GM10266 (cell line): ENCODE data around the gene HDGFL2.

Source experiments
- DNase-seq: peaks from one replicate; pipeline ENCODE4 v3.0.0; 2012; ENCODE audit errors: extremely low spot score
- TF ChIP-seq, protein P1 (sequence below): IDR thresholded peaks from 2 replicates; pipeline ENCODE4 v1.5.1; 2012; ENCODE audit warnings: mild to moderate bottlenecking, low read depth; ENCODE audit not compliant: control insufficient read depth, insufficient read depth; ENCODE audit errors: missing control alignments

HDGFL2 gene

DNA sequence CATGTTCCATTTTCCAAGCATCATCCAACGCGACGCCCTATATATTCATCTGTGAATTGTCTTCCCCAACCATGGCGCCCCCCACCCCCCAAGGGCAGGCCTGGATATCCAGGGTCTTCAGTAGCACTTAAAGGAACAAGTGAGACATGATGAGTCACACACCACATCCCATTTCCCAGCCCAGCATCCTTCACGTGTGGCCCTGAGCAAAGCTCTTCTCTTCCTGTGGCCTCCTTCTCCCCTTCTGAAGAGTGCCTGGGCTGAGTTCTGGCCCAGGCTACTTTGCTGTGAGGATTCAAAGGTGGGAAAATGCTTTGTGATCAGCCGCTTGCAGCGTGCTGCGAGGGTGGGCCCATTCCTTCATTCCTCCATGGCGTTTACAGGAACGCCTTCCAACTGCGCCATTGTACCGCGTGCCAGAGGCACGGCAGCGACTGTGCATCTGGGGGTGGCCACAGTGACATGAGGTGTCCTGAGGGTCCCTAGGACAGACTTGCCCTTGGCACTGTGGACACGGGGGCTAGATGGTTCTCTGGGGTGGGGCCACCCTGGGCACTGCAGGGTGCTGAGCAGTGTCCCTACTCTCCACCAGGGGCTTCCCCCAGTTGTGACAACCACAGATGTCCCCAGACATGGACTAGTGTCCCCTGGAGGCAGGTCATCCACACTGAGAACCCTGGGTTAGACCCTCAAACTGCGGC is 34.5 kb downstream of the HDGFL2 start:
- no peak for DNase-seq
- TF ChIP-seq, protein P1, sequence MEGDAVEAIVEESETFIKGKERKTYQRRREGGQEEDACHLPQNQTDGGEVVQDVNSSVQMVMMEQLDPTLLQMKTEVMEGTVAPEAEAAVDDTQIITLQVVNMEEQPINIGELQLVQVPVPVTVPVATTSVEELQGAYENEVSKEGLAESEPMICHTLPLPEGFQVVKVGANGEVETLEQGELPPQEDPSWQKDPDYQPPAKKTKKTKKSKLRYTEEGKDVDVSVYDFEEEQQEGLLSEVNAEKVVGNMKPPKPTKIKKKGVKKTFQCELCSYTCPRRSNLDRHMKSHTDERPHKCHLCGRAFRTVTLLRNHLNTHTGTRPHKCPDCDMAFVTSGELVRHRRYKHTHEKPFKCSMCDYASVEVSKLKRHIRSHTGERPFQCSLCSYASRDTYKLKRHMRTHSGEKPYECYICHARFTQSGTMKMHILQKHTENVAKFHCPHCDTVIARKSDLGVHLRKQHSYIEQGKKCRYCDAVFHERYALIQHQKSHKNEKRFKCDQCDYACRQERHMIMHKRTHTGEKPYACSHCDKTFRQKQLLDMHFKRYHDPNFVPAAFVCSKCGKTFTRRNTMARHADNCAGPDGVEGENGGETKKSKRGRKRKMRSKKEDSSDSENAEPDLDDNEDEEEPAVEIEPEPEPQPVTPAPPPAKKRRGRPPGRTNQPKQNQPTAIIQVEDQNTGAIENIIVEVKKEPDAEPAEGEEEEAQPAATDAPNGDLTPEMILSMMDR, result no peak

DNA sequence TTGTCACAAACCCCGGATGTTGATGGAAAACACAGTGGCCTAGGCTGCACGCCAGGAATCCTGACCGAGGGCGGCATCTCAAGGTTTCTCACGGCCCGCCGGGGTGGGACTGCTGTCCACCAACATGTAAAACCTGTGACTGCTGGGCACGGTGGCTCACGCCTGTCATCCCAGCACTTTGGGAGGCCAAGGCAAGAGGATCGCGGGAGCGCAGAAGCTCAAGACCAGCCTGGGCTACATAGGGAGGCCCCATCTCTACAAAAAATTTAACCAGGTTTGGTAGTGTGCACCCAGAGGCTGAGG is 35.0 kb downstream of the HDGFL2 start:
- TF ChIP-seq, protein P1, result no peak
- no peak for DNase-seq

DNA sequence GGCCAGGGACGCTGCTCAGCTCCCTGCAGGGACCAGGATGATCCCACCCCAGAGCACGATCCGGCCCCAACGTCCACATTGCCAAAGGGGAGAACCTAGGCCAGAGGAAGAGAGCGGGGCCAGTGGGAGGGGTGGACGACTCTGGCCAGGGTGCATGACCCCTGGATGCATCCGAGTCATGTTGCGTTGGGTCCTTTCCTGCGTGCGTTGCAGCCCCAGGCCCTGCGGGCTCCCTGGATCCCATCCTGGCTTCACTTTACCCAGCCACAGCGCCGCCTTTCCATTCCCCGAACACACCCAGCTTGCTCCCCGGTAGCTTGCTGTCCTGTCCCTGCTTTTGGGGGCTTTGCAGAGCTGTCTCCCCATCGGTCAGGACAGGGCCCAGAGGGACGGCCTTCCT is 35.7 kb downstream of the HDGFL2 start:
- TF ChIP-seq, protein P1, result no peak
- DNase-seq, result no peak

DNA sequence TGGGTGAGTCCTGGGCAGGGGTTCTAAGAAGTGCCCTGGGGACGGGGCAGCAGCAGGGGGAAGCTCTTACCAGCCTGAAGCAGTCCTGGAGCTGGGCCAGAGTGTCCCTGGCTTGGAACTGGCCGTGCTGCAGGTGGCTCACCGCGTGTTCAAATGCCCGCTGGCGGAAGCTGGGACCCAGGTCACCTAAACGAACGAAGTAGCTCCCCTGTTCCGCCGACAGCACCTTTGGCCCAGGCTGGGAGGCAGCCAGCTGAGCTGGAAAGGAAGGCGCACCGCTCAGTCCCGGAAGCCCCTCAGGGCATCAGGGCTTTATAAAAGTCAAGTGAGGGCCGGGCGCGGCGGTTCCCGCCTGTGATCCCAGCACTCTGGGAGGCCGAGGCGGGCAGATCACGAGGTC is 36.6 kb downstream of the HDGFL2 start:
- DNase-seq, result no peak

DNA sequence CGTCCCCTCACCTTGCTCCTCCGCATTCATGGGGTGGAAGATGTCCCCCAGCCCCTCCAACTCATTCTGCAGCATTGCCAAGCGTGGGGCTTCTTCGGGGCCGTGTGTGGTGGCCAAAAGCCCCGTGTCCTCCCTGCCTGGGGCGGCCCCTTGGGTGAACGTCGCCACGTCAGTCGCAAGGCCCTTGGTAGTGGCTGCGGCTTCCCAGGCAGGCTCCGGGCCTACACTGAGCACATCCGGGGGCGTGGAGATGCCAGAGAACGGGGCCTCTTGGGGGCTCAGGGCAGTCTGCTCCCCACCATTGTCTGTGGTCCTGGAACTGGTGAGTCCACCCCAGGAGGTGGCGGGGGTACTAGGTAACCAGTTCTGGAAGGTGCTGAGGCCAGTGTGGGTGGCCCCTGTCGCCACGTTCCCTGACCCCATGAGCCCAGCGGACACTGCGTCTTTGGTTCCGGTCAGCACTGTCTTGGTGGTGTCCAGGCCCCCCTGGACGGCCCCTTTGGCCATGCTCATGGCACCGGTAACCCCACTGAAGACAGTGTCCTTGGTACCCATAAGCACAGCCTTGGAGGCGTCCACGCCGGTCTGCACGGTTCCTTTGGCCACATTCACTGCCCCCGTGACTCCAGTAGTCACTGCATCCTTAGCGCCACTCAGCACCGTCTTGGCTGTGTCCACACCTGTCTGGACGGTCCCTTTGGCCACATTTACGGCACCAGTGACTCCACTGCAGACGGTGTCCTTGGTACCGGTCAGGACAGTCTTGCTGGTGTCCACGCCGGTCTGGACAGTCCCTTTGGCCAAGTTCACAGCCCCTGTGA is 38.5 kb downstream of the HDGFL2 start:
- TF ChIP-seq, protein P1, result no peak
- no peak for DNase-seq

More for the DNA sequence above, 36.6 kb downstream of the HDGFL2 start:
- TF ChIP-seq, protein P1, result no peak

DNA sequence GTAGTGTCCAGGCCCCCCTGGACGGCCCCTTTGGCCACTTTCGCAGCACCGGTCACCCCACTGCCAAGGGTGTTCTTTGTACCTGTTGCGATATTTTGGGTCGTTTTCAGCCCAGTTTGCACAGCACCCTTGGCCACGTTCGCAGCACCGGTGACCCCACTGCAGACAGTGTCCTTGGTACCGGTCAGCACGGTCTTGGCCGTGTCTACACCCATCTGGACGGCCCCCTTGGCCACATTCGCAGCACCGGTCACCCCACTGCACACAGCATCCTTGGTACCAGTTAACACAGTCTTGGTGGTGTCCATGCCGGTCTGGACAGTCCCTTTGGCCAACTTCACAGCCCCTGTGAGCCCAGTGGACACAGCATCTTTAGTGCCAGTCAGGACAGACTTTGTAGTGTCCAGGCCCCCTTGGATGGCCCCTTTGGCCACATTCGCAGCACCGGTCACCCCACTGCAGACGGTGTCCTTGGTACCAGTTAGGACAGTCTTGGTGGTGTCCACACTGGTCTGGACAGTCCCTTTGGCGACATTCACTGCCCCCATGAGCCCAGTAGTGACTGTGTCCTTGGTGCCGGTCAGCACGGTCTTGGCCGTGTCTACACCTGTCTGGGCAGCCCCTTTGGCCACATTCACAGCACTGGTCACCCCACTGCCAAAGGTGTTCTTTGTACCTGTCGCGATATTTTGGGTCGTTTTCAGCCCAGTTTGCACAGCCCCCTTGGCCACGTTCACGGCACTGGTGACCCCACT is 39.4 kb downstream of the HDGFL2 start:
- no peak for DNase-seq
- TF ChIP-seq, protein P1, result no peak
